GM21576 (cell line): ENCODE results near the gene ATOH8.
"Not testable (repeated sequence)": the region's sequence is repeated elsewhere in the genome, so short reads cannot be mapped to it uniquely, and the experiment has no call there.

ENCODE experiments used
- ATAC-seq: cut with Tn5 transposase; IDR thresholded peaks from one replicate; pipeline ENCODE4 v1.9.1; 2021; ENCODE audit warnings: mild to moderate bottlenecking, moderate library complexity; ENCODE audit not compliant: unreplicated experiment

Gene ATOH8

DNA sequence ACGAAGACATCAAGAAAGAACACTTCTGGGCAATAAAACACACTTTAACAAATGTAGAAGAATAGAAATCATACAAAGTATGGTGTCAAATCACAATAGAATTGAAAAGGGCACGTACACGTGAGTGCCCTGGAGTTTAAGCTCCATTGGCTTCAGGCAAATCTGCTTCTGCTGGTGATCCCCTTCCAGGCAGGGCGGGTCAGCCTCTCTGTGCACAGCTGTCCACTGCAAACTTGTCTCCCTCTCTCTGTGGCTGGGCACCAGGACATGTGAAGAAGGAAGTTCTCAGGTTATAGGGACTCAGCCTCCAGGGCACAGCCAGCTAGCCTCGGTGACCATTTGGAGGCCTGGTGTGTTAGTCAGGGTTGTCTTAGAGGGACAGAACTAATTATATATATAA lies 69.0 kb downstream of the ATOH8 start:
- no peak for ATAC-seq

- no peak for ATAC-seq
Measured at GRCh38 chr2:85823951-85824350, 70.2 kb downstream of the ATOH8 start.

DNA sequence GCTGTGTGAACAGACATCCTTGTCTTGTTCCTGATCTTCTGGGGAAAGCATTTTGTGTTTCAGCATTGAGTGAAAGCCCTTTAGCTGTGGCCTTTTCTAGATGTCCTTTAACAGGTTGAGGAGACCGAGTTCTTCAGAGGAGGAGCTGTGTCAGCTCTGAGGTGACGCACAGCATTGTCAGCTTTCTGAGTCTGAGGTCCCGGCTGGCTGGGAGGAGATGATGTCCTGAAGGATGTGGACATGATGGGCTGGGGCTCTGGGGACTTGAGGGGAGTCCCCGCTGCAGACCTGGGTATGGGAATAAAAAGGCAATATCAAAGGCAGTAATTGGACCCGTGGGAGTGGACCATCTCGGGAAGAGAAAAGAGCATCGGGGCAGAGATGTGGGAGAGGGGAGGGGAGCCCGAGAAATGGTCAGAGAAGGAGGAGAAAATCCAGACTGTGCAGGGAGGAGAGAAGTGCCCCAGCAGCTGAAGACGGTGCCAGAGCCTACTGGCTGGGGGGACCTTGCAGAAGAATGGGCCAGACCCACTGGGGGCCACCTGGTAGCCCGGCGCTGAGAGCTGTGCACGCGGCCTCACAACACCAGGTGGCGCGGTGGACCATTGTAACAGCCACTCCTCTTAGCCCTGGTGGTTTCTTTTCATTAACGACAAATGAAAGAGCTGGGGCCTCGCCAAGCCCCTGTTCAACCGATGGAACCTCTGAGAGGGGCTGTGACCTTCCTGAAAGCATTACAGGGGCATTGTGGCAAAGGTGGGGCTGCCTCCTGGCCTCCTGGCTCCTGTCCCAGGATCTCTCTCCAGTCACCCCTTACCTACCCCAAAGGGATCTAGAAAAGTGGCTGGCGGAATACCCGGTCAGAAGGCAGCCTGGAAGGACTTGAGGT lies 73.4 kb downstream of the ATOH8 start:
- ATAC-seq = peak; percentile 55

GRCh38 chr2:85827879-85828569 lies 74.2 kb downstream of the ATOH8 start:
- no peak for ATAC-seq

DNA sequence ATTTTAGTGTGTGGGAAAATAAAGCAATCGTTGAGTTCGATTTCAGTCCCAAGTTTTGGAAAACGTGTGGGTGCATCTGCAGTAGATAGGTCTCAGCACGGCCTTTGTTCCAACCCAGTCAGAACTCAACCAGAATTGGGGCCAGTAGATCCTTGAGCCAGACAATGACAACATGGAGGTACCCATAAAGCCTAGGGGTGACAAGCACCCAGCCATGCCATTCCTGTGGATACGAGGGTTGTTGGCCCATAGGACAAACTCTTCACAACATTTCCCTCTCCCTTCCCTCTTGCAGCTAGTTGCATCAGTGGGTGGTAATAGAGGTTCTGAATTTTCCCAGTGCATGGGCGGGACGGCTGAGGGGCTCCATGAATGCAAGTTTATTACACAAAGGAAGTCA lies 74.9 kb downstream of the ATOH8 start:
- ATAC-seq = no peak

GRCh38 chr2:85829394-85829793 lies 75.6 kb downstream of the ATOH8 start:
- ATAC-seq = not testable (repeated sequence)

- no peak for ATAC-seq
Measured at GRCh38 chr2:85830645-85831044, 76.9 kb downstream of the ATOH8 start.

DNA sequence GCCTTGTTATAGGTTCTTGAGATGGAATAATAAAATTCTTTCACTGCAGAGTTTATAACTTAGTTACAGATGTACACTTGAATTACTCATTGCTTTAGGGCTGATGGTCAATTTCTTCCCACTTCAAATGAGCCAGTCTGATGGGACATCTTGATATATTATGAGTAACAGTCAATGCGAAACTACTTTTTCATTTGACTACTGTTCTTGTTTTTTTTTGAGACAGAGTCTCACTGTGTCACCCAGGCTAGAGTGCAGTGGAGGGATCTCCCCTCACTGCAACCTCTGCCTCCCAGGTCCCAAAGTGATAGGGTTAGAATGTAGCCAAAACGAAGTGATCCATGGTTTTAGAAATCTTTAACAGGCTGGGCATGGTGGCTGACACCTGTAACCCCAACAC lies 77.9 kb downstream of the ATOH8 start:
- no peak for ATAC-seq

DNA sequence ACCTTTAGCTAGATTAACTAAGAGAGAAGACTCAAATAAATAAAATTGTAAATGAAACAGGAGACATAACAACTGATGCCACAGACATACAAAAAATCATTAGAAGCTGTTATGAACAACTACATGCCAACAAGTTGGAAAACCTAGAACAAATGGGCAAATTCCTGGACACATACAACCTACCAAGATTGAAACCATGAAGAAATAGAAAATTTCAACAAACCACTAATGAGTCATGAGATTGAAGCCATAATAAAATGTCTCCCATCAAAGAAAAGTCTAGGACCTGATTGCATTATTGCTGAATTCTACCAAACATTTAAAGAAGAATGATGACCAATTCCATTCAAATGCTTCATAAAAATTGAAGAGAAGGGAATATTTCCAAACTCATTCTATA lies 80.7 kb downstream of the ATOH8 start:
- ATAC-seq = no peak
